GM19023 (cell line): Measurements from ENCODE around the gene FARP1.

Source experiments
- ATAC-seq: cut with Tn5 transposase; IDR thresholded peaks from one replicate; pipeline ENCODE4 v1.9.1; 2021; ENCODE audit warnings: mild to moderate bottlenecking, moderate library complexity; ENCODE audit not compliant: unreplicated experiment

The FARP1 gene

GRCh38 chr13:98473135-98473787, 330.4 kb downstream of the FARP1 start:
- no peak for ATAC-seq

DNA sequence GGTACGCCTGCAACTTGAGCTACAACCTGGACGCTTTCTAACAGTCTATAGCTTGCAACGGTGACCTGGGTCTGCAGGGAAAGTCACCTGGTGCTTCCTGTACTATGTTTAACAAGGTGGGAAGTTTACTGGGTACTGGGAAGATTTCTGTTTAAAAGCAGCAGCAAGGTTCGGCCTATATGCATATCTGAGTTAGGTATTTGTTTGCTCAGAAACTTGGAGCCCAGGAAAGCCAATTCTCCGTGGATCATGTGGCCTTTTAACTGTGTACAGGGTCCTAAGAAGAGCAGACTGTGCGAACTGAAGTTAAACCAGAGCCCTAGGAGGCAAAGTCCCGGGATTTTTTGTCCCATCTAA, 330.9 kb downstream of the FARP1 start:
- no peak for ATAC-seq

- no peak for ATAC-seq
Measured at GRCh38 chr13:98474292-98474691, 331.4 kb downstream of the FARP1 start.

DNA sequence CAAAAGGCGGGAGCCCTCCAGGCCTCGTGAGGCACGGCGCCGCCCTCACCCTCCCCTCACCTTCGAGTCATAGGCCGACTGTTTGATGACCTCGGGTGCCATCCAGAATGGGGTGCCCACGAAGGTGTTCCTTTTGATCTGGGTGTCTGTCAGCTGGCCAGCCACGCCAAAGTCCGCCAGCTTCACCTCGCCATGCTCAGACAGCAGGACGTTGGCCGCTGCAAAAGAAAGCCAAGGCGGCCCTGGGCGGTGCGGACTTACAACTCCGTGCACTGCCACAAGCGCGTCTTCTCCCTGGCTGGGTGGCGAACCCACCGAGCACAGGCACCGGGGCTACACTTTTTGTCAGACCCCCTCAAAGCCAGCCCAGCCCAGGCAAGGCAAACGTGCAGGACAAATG, 331.9 kb downstream of the FARP1 start:
- no peak for ATAC-seq

GRCh38 chr13:98475522-98475921, 332.6 kb downstream of the FARP1 start:
- ATAC-seq: no peak

DNA sequence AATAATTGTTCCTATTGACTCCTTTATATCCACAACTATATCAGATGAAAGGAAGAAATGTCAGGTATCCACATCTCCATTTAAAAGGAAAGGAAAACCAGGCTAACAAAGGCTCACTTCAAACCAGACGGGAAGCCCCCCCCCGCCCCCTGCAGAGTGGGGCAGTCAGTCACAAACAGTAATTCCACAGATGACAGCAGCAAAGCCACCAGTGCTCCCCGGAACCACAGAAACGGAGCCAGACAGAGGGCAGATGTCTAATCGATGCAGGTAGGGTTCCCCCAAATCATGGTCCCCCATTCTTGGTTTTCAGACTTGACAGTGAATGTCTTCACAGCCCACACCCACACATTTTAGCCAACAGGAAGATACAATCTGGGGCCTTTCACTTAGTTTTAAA, 333.2 kb downstream of the FARP1 start:
- peak; percentile 35 for ATAC-seq

GRCh38 chr13:98476538-98476966, 333.7 kb downstream of the FARP1 start:
- ATAC-seq: peak; percentile 92

DNA sequence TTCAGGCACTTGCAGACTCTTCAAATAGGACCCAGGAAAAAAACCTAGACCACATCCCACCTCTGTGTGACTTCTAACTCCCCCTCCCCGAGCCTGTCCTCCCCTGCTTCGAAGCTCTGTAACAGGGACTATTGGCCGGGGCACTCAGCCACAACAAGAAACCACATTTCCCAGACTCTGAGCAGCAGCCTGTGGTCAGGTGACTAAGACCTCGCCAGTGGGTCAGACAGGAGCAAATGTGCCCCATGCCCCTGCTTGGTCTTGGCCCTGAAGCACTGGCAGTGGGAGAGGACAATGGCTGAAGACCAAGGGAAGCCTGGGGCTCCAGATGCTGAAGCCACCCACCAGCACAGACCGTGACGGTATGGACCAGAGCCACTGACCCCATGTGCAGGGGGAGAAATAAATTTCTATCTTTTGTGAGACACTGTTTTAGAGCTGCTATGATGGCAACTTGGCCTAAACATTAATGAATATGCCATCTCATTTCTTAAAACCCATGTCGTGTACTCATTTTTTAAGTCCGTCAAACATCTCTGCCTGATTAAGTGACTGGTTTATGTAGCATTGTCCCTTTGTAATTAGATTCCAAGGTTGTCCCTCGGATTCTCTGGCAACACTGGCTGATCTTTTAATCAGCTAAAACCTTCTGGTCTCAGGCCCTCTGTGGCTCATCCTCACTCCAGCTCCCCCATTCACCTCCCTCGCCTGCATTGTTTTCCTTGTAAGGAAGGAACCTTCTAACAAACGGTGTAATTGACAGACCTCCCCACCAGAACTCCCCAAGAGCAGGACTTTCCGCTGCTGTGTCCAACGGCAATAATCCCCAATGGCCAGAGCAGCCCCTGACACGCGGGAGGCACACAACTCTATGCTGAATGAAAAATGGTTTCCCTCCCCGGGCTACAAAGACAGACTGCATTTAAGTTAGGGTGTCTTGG, 335.6 kb downstream of the FARP1 start:
- ATAC-seq: peak; percentile 38

GRCh38 chr13:98479496-98480003, 336.7 kb downstream of the FARP1 start:
- no peak for ATAC-seq

DNA sequence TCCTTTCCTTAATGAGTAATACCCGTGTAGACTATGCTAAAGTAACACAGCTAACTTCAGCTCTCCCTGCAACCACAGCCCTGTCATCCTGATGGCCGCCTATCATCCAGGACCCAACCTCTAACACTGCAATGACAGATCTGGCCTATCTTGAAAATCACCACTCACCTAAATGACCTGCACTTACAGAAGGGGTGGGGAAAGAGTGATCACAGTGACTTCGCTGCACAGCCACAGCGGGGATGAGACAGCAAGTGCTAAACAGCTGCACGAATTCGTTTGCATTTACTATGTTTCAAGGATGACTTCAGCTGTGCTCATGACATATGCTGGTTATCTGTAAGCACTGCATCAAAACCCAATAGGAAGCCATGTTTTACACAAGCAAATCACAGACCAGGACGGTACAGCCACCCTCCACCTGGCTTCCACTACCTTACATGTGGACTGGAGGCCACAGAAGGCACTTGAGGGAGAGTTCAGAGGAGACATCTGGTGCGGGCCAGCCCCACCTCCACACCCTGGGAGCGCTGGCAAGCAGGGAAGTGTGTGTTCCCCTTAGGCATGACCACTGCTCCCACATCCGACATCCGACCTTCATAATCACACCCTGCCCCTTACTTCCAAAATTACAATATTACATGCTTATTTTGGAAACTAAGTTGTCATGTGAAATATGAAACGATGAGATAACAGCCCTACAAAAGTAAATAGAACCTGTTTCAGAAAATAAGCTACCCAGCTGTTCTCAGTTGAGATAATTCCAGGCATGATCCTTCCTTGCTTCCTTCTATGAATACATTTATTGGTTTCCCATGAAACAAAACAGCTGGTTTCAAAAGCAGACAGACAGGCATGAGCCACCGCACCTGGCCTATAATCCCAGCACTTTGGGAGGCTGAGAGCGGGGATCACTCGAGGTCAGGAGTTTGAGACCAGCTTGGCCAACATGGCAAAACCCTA, 338.3 kb downstream of the FARP1 start:
- peak; percentile 28 for ATAC-seq

GRCh38 chr13:98482476-98483444, 339.9 kb downstream of the FARP1 start:
- ATAC-seq: no peak

DNA sequence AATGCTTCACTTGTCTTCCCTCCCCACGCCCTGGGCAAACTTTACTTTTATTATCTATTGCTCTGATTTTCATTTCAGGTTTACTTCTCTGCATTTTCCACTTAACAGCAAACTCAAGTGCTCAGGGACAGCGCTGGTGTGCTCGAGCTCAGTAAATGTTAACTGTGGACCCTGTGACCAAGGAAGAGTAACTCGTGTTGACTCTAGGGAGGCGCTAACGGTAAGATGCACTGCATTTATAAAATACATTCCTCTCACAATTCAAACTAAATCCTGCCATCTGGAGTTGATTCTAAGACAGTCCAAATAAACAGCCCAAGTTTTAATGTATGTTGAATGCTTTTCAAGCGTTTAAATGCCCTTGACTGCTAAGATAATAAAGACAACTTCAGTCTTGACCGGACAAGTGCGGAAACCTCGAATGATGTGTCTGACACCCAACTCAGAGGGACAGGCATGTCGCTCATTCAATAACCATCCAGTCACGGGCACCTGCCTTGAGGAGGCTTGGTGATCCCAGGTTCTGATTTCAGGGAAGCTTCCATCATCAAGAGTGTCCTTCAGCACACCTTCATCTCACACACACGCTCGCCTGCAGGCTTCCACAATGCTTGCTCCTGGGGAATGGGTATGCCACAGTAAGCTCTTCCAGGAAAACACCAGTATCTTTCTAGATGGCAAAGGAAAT, 340.9 kb downstream of the FARP1 start:
- ATAC-seq: no peak

DNA sequence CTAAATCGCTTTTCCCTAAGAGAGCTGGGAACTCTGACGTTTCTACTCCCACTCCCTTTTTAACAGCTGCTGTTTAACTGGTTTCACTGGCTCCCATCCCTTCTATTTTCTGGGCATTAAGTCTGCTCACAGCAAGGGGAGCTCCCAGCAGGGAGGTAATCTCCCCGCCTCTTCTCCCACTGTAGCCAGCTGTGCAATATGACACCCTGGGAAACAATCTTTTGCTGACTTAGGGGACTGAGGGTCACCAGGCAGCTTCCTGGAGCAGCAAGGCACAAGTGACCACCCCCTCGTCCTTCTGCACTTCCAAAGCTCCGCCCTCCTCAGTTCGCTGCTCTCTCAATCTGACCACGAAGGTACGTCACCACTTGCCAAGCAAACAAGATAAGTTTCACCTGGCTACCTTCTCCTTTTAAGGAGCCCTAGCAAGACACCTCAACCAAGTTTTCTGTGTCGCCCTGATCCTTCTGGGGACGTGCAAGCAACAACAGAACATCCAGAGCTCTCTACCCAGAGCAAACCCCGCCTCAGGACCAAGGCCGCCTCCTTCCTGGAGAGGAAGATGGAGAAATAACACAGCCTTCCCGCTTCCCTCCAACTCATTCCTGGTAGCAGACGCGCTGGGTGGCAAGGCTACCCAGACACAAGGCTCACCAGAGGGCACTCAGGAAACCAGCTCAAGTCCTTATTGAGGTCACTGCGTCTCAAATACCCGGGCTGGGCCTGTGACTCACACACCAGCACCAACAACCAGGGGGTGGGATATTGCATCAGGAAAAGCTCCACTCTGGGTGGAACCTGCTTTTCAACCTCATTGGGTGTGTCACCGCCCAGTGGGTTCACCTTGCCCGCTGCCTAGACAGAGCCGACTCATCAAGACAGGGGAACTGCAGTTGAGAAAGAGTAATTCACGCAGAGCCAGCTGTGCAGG, 341.7 kb downstream of the FARP1 start:
- ATAC-seq: peak; percentile 48

DNA sequence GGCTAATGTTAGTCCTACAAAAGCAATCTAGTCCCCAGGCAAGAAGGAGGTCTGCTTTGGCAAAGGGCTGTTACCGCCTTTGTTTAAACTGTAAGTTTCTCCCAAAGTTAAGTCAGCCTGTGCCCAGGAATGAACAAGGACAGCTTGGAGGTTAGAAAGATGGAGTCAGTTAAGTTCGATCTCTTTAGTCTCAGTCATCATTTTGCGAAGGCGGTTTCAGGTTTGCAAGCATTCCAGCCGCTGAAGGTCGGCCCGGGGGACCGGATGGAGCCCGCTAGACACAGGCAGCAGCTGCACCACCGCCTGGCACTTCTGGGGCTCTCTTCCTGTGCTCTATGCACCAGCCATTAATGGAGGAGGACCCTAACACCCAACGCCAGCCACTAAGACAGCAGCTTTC, 342.7 kb downstream of the FARP1 start:
- no peak for ATAC-seq

- ATAC-seq: no peak
Measured at GRCh38 chr13:98486412-98486811, 343.5 kb downstream of the FARP1 start.

DNA sequence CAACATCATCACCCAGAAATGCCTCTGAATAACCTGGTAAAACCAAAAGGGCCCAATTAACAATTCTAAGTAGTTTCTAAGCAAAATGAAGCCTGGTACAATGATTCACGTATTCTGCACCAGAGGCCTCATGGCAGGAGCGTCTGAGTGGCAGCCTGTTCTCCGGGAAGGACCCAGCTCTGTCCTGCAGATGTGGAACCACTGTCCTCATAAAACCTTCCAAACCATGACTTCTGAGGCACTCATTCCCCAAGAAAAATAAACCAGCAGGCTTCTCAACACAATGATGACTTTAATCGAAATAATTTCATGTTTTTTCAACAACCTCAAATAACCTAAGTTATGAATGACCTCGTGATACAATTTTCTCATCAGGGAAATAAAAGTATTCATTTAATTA, 344.1 kb downstream of the FARP1 start:
- no peak for ATAC-seq

DNA sequence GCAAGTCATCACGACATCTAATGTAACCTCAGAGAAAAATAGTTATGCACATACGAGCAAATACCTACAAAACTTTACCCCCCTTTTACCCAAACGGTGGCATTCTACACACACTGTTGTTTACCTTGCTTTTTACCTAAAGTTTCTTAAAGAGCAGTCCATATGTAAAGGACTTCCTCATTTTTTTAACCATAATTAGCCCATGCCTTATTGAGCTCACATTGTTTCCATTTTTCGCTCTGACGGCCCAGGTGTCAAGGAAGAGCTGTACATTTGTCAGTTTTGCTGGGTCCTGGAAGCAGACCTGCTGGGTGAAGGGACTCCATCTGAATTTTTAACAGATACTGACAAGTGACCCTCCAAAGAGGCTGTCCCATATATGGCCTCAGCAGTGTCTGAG, 344.6 kb downstream of the FARP1 start:
- no peak for ATAC-seq

DNA sequence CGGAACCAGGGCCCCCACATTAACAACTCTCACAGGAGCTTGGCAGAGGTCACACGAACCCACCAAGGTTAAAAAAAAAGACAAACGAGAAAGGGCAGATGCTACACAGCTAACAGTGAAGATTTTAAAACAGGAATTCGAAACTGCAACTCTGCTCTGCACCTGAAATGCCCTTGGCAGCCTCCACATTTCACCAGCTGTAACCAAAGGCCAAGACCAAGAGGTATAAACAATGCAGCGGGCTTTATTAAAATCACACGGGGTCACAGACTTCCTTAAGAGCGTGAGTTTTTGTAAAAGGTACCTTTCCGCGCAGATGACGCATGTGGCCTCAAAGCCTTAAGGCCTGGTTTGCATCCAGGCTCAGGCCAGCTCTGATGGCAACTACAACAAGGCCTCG, 345.8 kb downstream of the FARP1 start:
- ATAC-seq: no peak
